HCT116 (cell line): ENCODE results near the gene DENND1C. TPM values are rescaled to one million over a fixed set of nuclear protein-coding genes. Genes with fewer than 3 reads are reported as not detected.

Experiments
- ATAC-seq: fragments of 200-7000 bp; cut with Tn5 transposase; 2 replicates; pipeline ENCODE4 v1.9.1; 2020; ENCODE audit warnings: mild to moderate bottlenecking, moderate library complexity
- BruUV-seq: library from RNA; stranded (reverse); fragments of 400-500 nt; replicated peaks from 2 replicates; lab custom pipeline; 2021; lab: Mats Ljungman, UMichigan
- CTCF ChIA-PET: fragments of 300-600 bp; sonication (Branson Sonifier 250); formaldehyde crosslinking; loops from one replicate; lab custom pipeline; 2021; ENCODE audit warnings: antibody characterized with exemption; lab: Charles Lee
- POLR2A ChIA-PET: fragments of 300-600, 350-600 bp; sonication (Branson Sonifier 250); formaldehyde crosslinking; loops from one replicate; lab custom pipeline; 2021; ENCODE audit warnings: antibody characterized with exemption; lab: Charles Lee
- RAD21 ChIA-PET, 2 experiments: fragments of 300-600 bp; sonication (Branson Sonifier 250); formaldehyde crosslinking; loops; one replicate each; lab custom pipeline; 2023; ENCODE audit warnings: low total read pairs in 2 of 2; ENCODE audit not compliant: uncharacterized antibody in 2 of 2, unreplicated experiment in 2 of 2, low non-redundant PET in 1 of 2; lab: Charles Lee
- DNase-seq: peaks from one replicate; pipeline ENCODE4 v3.0.0-alpha.2; 2010; ENCODE audit warnings: low read depth, low spot score
- H2AFZ ChIP-seq: fragments of 200-600 bp; shearing (Covaris generic), sonication (generic); 2 replicates; pipeline ENCODE4 v1.6.1; 2017; ENCODE audit warnings: low read depth, mixed run types, mixed read lengths, antibody characterized with exemption, low read length; ENCODE audit not compliant: poor library complexity, severe bottlenecking
- H3K27ac ChIP-seq: 2 replicates; pipeline ENCODE4 v1.5.1; 2012; ENCODE audit warnings: low read depth, low read length
- H3K27me3 ChIP-seq: fragments of 200-600 bp; sonication (generic); 2 replicates; pipeline ENCODE4 v1.6.1; 2016; ENCODE audit warnings: mixed run types, low read length, mixed read lengths; ENCODE audit not compliant: insufficient read depth
- H3K36me3 ChIP-seq, 2 experiments: fragments of 200-500 bp in 1 of 2; fragments of 200-600 bp in 1 of 2; sonication (Bioruptor generic) in 1 of 2; sonication (generic) in 1 of 2; 2 replicates each; pipeline versions ENCODE4 v1.5.1 to v1.6.1; 2014 to 2016; ENCODE audit warnings: low read length in 2 of 2, inconsistent platforms in 1 of 2, mixed read lengths in 1 of 2, mixed run types in 1 of 2; ENCODE audit not compliant: insufficient read depth in 2 of 2, control insufficient read depth in 1 of 2
- H3K4me1 ChIP-seq, 2 experiments: fragments of 200-600 bp in 1 of 2; sonication (generic) in 1 of 2; 2 replicates each; pipeline versions ENCODE4 v1.5.1 to v1.6.1; 2012 to 2017; ENCODE audit warnings: low read length in 2 of 2, inconsistent platforms in 1 of 2, mild to moderate bottlenecking in 1 of 2, mixed read lengths in 1 of 2, mixed run types in 1 of 2, moderate library complexity in 1 of 2; ENCODE audit not compliant: insufficient read depth in 2 of 2, control insufficient read depth in 1 of 2
- H3K4me2 ChIP-seq: fragments of 200-600 bp; sonication (generic); 2 replicates; pipeline ENCODE4 v1.6.1; 2017; ENCODE audit warnings: mixed run types, low read length, mixed read lengths
- H3K4me3 ChIP-seq, 2 experiments: fragments of 200-600 bp in 1 of 2; sonication (generic) in 1 of 2; replicated peaks in 1 of 2; 2 replicates each; pipeline ENCODE4 v1.5.1; 2011 to 2016; ENCODE audit warnings: low read length in 2 of 2, control low read depth in 1 of 2, low read depth in 1 of 2, mild to moderate bottlenecking in 1 of 2, mixed read lengths in 1 of 2, mixed run types in 1 of 2
- H3K79me2 ChIP-seq: fragments of 200-600 bp; sonication (generic); 2 replicates; pipeline ENCODE4 v1.6.1; 2017; ENCODE audit warnings: mild to moderate bottlenecking, mixed run types, low read length, moderate library complexity, mixed read lengths; ENCODE audit not compliant: insufficient read depth
- H3K9ac ChIP-seq: fragments of 200-600 bp; sonication (generic); 2 replicates; pipeline ENCODE4 v1.6.1; 2016; ENCODE audit warnings: low read length, mixed read lengths
- H3K9me2 ChIP-seq: fragments of 200-600 bp; sonication (generic), shearing (Covaris generic); 2 replicates; pipeline ENCODE4 v1.6.1; 2017; ENCODE audit warnings: mixed run types, mild to moderate bottlenecking, moderate library complexity; ENCODE audit not compliant: insufficient read depth
- H3K9me3 ChIP-seq, 2 experiments: fragments of 200-500 bp in 1 of 2; fragments of 200-600 bp in 1 of 2; sonication (Bioruptor generic) in 1 of 2; sonication (generic) in 1 of 2; 2 replicates each; pipeline ENCODE4 v1.6.1; 2014 to 2017; ENCODE audit warnings: low read length in 2 of 2, mixed read lengths in 2 of 2, inconsistent platforms in 1 of 2, low read depth in 1 of 2, mild to moderate bottlenecking in 1 of 2, mixed run types in 1 of 2, moderate library complexity in 1 of 2; ENCODE audit not compliant: control insufficient read depth in 1 of 2, insufficient read depth in 1 of 2
- H4K20me1 ChIP-seq: fragments of 200-600 bp; sonication (generic), shearing (Covaris generic); 2 replicates; pipeline ENCODE4 v1.6.1; 2017; ENCODE audit warnings: mixed run types, mild to moderate bottlenecking, moderate library complexity; ENCODE audit not compliant: insufficient read depth
- ATF3 ChIP-seq: IDR thresholded peaks from 2 replicates; pipeline ENCODE4 v1.6.1; 2012
- CEBPB ChIP-seq: IDR thresholded peaks from 2 replicates; pipeline ENCODE4 v1.6.1; 2012; ENCODE audit warnings: low read depth
- CTCF ChIP-seq, 3 experiments: fragments of 200-600 bp in 1 of 3; sonication (generic) in 1 of 3; IDR thresholded peaks in 2 of 3; conservative IDR thresholded peaks in 1 of 3; 2 replicates each; pipeline ENCODE4 v1.5.1; 2012 to 2017; ENCODE audit warnings: low read depth in 2 of 3, low read length in 2 of 3, antibody characterized with exemption in 1 of 3, borderline replicate concordance in 1 of 3, control low read depth in 1 of 3, mild to moderate bottlenecking in 1 of 3, mixed read lengths in 1 of 3, mixed run types in 1 of 3, moderate library complexity in 1 of 3; ENCODE audit not compliant: insufficient read depth in 1 of 3
- EGR1 ChIP-seq: IDR thresholded peaks from 2 replicates; pipeline ENCODE4 v1.6.1; 2012; ENCODE audit warnings: low read depth
- EZH2phosphoT487 ChIP-seq: fragments of 200-600 bp; IDR thresholded peaks from 2 replicates; pipeline ENCODE4 v1.6.1; 2018; ENCODE audit warnings: antibody characterized with exemption, borderline replicate concordance
- FOSL1 ChIP-seq: IDR thresholded peaks from 2 replicates; pipeline ENCODE4 v1.6.1; 2012; ENCODE audit warnings: low read depth
- JUND ChIP-seq: IDR thresholded peaks from 2 replicates; pipeline ENCODE4 v1.6.1; 2012
- POLR2A ChIP-seq: IDR thresholded peaks from 2 replicates; pipeline ENCODE4 v1.7.0; 2011; ENCODE audit warnings: borderline replicate concordance; ENCODE audit not compliant: insufficient read depth, insufficient read length; ENCODE audit errors: extremely low read depth
- POLR2AphosphoS5 ChIP-seq: IDR thresholded peaks from 2 replicates; pipeline ENCODE4 v1.6.1; 2011; ENCODE audit warnings: mild to moderate bottlenecking, low read depth, low read length, moderate library complexity
- RAD21 ChIP-seq: IDR thresholded peaks from 2 replicates; pipeline ENCODE4 v1.6.1; 2012; ENCODE audit warnings: low read depth, mild to moderate bottlenecking
- REST ChIP-seq: IDR thresholded peaks from 2 replicates; pipeline ENCODE4 v1.6.1; 2012; ENCODE audit warnings: low read depth
- SIN3A ChIP-seq: IDR thresholded peaks from 2 replicates; pipeline ENCODE4 v1.6.1; 2012; ENCODE audit warnings: low read depth
- SP1 ChIP-seq: IDR thresholded peaks from 2 replicates; pipeline ENCODE4 v1.6.1; 2012; ENCODE audit warnings: low read depth
- SRF ChIP-seq: IDR thresholded peaks from 2 replicates; pipeline ENCODE4 v1.6.1; 2012; ENCODE audit warnings: low read depth
- TCF7L2 ChIP-seq: IDR thresholded peaks from 2 replicates; pipeline ENCODE4 v1.7.0; 2011; ENCODE audit warnings: borderline replicate concordance, inconsistent platforms; ENCODE audit not compliant: insufficient read depth, insufficient read length; ENCODE audit errors: extremely low read depth
- YY1 ChIP-seq: IDR thresholded peaks from 2 replicates; pipeline ENCODE4 v1.6.1; 2011; ENCODE audit warnings: low read length, low read depth, moderate library complexity, mild to moderate bottlenecking; ENCODE audit not compliant: insufficient replicate concordance; ENCODE audit errors: extremely low read depth
- intact Hi-C: fragments of 100-400 bp; cut with micrococcal nuclease; formaldehyde crosslinking; loops from 2 replicates; pipeline ENCODE4 v1.10.0; 2022
- total RNA-seq: library from RNA; stranded (reverse); gene quantifications from one replicate; pipeline ENCODE4 v1.2.1, GENCODE V29; 2021; ENCODE audit not compliant: unreplicated experiment
- TF ChIP-seq, protein P1 (sequence below): IDR thresholded peaks from 2 replicates; pipeline ENCODE4 v1.6.1; 2011; ENCODE audit warnings: mild to moderate bottlenecking, low read length, moderate library complexity; ENCODE audit not compliant: insufficient replicate concordance; ENCODE audit errors: extremely low read depth

The DENND1C gene
- total RNA-seq, 1 experiment from 2014 or later, result 0.54 TPM

GRCh38 chr19:6451583-6452222, 29.9 kb downstream of the DENND1C start:
- no peaks in the 10 kb centered on the region for H3K27me3 ChIP-seq
- no peak overlapping the region for H3K27ac ChIP-seq
- no peaks in the 10 kb centered on the region for H3K9me2 ChIP-seq
- POLR2A ChIA-PET, result no interaction called here
- CTCF ChIA-PET, result no interaction called here
- H2AFZ ChIP-seq, result no peak overlapping the region
- BruUV-seq, result no TSS peak
- TF ChIP-seq POLR2A, result no peak
- TF ChIP-seq EZH2phosphoT487, result no peak
- TF ChIP-seq, protein P1, sequence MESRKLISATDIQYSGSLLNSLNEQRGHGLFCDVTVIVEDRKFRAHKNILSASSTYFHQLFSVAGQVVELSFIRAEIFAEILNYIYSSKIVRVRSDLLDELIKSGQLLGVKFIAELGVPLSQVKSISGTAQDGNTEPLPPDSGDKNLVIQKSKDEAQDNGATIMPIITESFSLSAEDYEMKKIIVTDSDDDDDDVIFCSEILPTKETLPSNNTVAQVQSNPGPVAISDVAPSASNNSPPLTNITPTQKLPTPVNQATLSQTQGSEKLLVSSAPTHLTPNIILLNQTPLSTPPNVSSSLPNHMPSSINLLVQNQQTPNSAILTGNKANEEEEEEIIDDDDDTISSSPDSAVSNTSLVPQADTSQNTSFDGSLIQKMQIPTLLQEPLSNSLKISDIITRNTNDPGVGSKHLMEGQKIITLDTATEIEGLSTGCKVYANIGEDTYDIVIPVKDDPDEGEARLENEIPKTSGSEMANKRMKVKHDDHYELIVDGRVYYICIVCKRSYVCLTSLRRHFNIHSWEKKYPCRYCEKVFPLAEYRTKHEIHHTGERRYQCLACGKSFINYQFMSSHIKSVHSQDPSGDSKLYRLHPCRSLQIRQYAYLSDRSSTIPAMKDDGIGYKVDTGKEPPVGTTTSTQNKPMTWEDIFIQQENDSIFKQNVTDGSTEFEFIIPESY, result no peak
- no peak for TF ChIP-seq SIN3A
- no peak for TF ChIP-seq CEBPB
- no peak for TF ChIP-seq RAD21
- TF ChIP-seq SRF, result no peak
- no peak for TF ChIP-seq FOSL1
- no peak for TF ChIP-seq EGR1
- no peak for TF ChIP-seq REST
- no peak for TF ChIP-seq ATF3
- TF ChIP-seq POLR2AphosphoS5, result no peak
- no peak for TF ChIP-seq JUND
- TF ChIP-seq YY1, result no peak
- no peak for TF ChIP-seq TCF7L2
- TF ChIP-seq CTCF (IDR thresholded peaks at IDR 0.05 in 2 of 3, conservative IDR thresholded peaks at IDR 0.05 in 1 of 3; ENCODE audit: borderline replicate concordance in 1 of 3, insufficient read depth in 1 of 3, low read depth in 2 of 3, low read length in 2 of 3), result no peak
- TF ChIP-seq SP1, result no peak
- DNase-seq (no peak), ATAC-seq (no peak)
- RAD21 ChIA-PET, result no interaction called here
- H4K20me1 ChIP-seq, result no peaks in the 10 kb centered on the region
- H3K9ac ChIP-seq, result no peak overlapping the region
- peaks cover 10 to 22% of the 10 kb centered on the region in 2 experiments for H3K36me3 ChIP-seq
- no peak overlapping the region for H3K4me3 ChIP-seq
- peaks cover 0 to 13% of the 10 kb centered on the region in 2 experiments; a peak in 2 of 4 replicates for H3K9me3 ChIP-seq
- intact Hi-C loops, result no loop called here
- H3K79me2 ChIP-seq, result no peaks in the 10 kb centered on the region
- H3K4me1 ChIP-seq, result no peaks in the 10 kb centered on the region
- H3K4me2 ChIP-seq, result no peak overlapping the region
